Ishikawa (cell line): ENCODE results near the gene ARFGAP1.

Experiments
- CEBPB ChIP-seq: IDR thresholded peaks from 2 replicates; pipeline ENCODE4 v1.6.1; 2012
- CREB1 ChIP-seq: IDR thresholded peaks from 2 replicates; pipeline ENCODE4 v1.6.1; 2012; ENCODE audit warnings: low read depth
- EP300 ChIP-seq: IDR thresholded peaks from 2 replicates; pipeline ENCODE4 v1.6.1; 2012; ENCODE audit warnings: borderline replicate concordance
- MAX ChIP-seq: IDR thresholded peaks from 2 replicates; pipeline ENCODE4 v1.6.1; 2012
- NFIC ChIP-seq: IDR thresholded peaks from 2 replicates; pipeline ENCODE4 v1.6.1; 2012
- RAD21 ChIP-seq: IDR thresholded peaks from 2 replicates; pipeline ENCODE4 v1.6.1; 2012; ENCODE audit warnings: low read depth
- TCF12 ChIP-seq: IDR thresholded peaks from 2 replicates; pipeline ENCODE4 v1.6.1; 2012; ENCODE audit warnings: low read depth
- USF1 ChIP-seq: IDR thresholded peaks from 2 replicates; pipeline ENCODE4 v1.6.1; 2012
- YY1 ChIP-seq: IDR thresholded peaks from 2 replicates; pipeline ENCODE4 v1.6.1; 2012; ENCODE audit warnings: low read depth
- TF ChIP-seq, protein P1 (sequence below): IDR thresholded peaks from 2 replicates; pipeline ENCODE4 v1.6.1; 2012; ENCODE audit warnings: low read depth, mild to moderate bottlenecking

DNA sequence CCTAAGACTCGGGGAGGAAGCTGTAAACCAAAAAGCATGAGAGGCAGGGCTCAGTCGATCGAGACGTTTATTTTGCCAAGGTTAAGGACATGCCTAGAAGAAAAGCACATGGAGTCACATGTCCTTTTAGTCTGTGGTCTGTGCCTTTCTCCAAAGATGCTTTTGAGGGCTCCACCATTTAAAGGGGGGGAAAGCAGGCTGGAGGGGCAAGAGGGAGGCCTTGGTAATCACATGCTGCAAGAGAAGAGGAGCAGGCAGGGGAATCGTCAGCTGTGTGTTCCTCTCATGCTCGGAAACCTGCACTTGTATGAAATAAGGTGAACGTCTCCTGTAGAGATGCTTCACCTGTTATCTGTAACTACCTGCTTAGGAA lies 47.5 kb upstream of the ARFGAP1 start:
- TF ChIP-seq MAX (no peak), CREB1 (no peak), CEBPB (no peak), EP300 (no peak), RAD21 (no peak), TCF12 (no peak), USF1 (no peak), NFIC (no peak), YY1 (no peak)
- TF ChIP-seq, protein P1, sequence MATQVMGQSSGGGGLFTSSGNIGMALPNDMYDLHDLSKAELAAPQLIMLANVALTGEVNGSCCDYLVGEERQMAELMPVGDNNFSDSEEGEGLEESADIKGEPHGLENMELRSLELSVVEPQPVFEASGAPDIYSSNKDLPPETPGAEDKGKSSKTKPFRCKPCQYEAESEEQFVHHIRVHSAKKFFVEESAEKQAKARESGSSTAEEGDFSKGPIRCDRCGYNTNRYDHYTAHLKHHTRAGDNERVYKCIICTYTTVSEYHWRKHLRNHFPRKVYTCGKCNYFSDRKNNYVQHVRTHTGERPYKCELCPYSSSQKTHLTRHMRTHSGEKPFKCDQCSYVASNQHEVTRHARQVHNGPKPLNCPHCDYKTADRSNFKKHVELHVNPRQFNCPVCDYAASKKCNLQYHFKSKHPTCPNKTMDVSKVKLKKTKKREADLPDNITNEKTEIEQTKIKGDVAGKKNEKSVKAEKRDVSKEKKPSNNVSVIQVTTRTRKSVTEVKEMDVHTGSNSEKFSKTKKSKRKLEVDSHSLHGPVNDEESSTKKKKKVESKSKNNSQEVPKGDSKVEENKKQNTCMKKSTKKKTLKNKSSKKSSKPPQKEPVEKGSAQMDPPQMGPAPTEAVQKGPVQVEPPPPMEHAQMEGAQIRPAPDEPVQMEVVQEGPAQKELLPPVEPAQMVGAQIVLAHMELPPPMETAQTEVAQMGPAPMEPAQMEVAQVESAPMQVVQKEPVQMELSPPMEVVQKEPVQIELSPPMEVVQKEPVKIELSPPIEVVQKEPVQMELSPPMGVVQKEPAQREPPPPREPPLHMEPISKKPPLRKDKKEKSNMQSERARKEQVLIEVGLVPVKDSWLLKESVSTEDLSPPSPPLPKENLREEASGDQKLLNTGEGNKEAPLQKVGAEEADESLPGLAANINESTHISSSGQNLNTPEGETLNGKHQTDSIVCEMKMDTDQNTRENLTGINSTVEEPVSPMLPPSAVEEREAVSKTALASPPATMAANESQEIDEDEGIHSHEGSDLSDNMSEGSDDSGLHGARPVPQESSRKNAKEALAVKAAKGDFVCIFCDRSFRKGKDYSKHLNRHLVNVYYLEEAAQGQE = no peak
